Measurements from ENCODE around the gene TOPBP1. TPM values are rescaled to one million over a fixed set of nuclear protein-coding genes. Genes with fewer than 3 reads are reported as not detected.
"Not testable (repeated sequence)": the region's sequence is repeated elsewhere in the genome, so short reads cannot be mapped to it uniquely, and the experiment has no call there.

TOPBP1 gene
- total RNA-seq, 2 donors from 2014 or later = 22.6 to 34.3 TPM

- 74 to 81% methylated on average over 1 of the region's 1 CpG for WGBS, 2 donors
- ATAC-seq (no peak), DNase-seq (no peak)
- no peaks in the 10 kb centered on the region for H3K9me3 ChIP-seq
- TF ChIP-seq POLR2A (IDR thresholded peaks at IDR 0.05) = no peak
- TF ChIP-seq CTCF (IDR thresholded peaks at IDR 0.05) = no peak
- H3K4me1 ChIP-seq = no peaks in the 10 kb centered on the region
- no peak overlapping the region for H3K4me3 ChIP-seq
- no peaks in the 10 kb centered on the region for H3K36me3 ChIP-seq (replicated peaks in 1 of 2; ENCODE audit: insufficient read depth in 1 of 2, low read depth in 2 of 2)
- intact Hi-C loops (cut with DNase I) = no loop called here
- H3K27me3 ChIP-seq = no peaks in the 10 kb centered on the region
- no peak overlapping the region for H3K27ac ChIP-seq
These were observed 97.9 kb downstream of the TOPBP1 start for GRCh38 chr3:133563816-133564215.

- intact Hi-C loops (cut with DNase I) = no loop called here
- TF ChIP-seq POLR2A (IDR thresholded peaks at IDR 0.05) (no peak), CTCF (IDR thresholded peaks at IDR 0.05) (no peak)
- H3K27me3 ChIP-seq = no peaks in the 10 kb centered on the region
- no peaks in the 10 kb centered on the region for H3K36me3 ChIP-seq (replicated peaks in 1 of 2; ENCODE audit: insufficient read depth in 1 of 2, low read depth in 2 of 2)
- 86 to 87% methylated on average over 5 of the region's 5 CpGs for WGBS, 2 donors
- ATAC-seq (no peak), DNase-seq (no peak)
- H3K4me1 ChIP-seq = no peaks in the 10 kb centered on the region
- no peak overlapping the region for H3K27ac ChIP-seq
- no peak overlapping the region for H3K4me3 ChIP-seq
- no peaks in the 10 kb centered on the region for H3K9me3 ChIP-seq
These were observed 98.6 kb downstream of the TOPBP1 start for GRCh38 chr3:133563186-133563591.

- intact Hi-C loops (cut with DNase I) = no loop called here
- H3K27ac ChIP-seq = no peak overlapping the region
- no peak overlapping the region for H3K4me3 ChIP-seq
- no peak for ATAC-seq
- H3K27me3 ChIP-seq = no peaks in the 10 kb centered on the region
- TF ChIP-seq CTCF (IDR thresholded peaks at IDR 0.05) (no peak), POLR2A (IDR thresholded peaks at IDR 0.05) (no peak)
- no peak for DNase-seq
- WGBS, 2 donors = 94 to 100% methylated on average over 1 of the region's 1 CpG
- no peaks in the 10 kb centered on the region for H3K4me1 ChIP-seq
- H3K9me3 ChIP-seq = no peaks in the 10 kb centered on the region
- H3K36me3 ChIP-seq (replicated peaks in 1 of 2; ENCODE audit: insufficient read depth in 1 of 2, low read depth in 2 of 2) = no peaks in the 10 kb centered on the region
These were observed 99.4 kb downstream of the TOPBP1 start for GRCh38 chr3:133562376-133562775.

- no peak for TF ChIP-seq POLR2A (IDR thresholded peaks at IDR 0.05)
- no peak for TF ChIP-seq CTCF (IDR thresholded peaks at IDR 0.05)
- ATAC-seq = no peak
- DNase-seq = no peak
- Histone ChIP-seq H3K36me3 (replicated peaks in 1 of 2; ENCODE audit: insufficient read depth in 1 of 2, low read depth in 2 of 2) (no peaks in the 10 kb centered on the region), H3K9me3 (no peaks in the 10 kb centered on the region), H3K27ac (no peak overlapping the region), H3K4me3 (no peak overlapping the region), H3K4me1 (no peaks in the 10 kb centered on the region), H3K27me3 (no peaks in the 10 kb centered on the region)
- intact Hi-C loops (cut with DNase I) = no loop called here
- 79 to 90% methylated on average over 2 of the region's 2 CpGs for WGBS, 2 donors
These were observed 100.1 kb downstream of the TOPBP1 start for GRCh38 chr3:133561679-133562078.

GRCh38 chr3:133551589-133551988, 110.2 kb downstream of the TOPBP1 start:
- H3K36me3 ChIP-seq (replicated peaks in 1 of 2; ENCODE audit: insufficient read depth in 1 of 2, low read depth in 2 of 2); H3K4me3 ChIP-seq; DNase-seq; H3K27ac ChIP-seq; H3K27me3 ChIP-seq; ATAC-seq; intact Hi-C loops (cut with DNase I); H3K9me3 ChIP-seq: not testable (repeated sequence)
- 95% methylated on average over 12 of the region's 14 CpGs; no CpG with 5 or more reads in 1 of the 2 donors for WGBS, 2 donors
- H3K4me1 ChIP-seq = peaks cover 18% of the 10 kb centered on the region

Small RNAs within 50 kb of the gene (small RNA-seq; reads per million reads assigned to genes)
- gene RF00438 (not detected), gene RNA5SP140 (not detected), gene RNU6-678P (not detected)

Other genes with a start within 250 kb of the TOPBP1 start
- gene CDV3, start 88.3 kb downstream of the TOPBP1 start, total RNA-seq = 10 to 100 TPM; 67.6 to 70.3 TPM
- gene TF, start 84.5 kb upstream of the TOPBP1 start, total RNA-seq = 1 to 10 TPM in 1 of 2 donors, under 1 TPM in 1; 0.26 to 7.9 TPM
- 10 to 100 TPM; 28.3 to 39.4 TPM for gene SRPRB, start 143.9 kb upstream of the TOPBP1 start, total RNA-seq
- 1 to 10 TPM; 2.6 to 3.0 TPM for gene RAB6B, start 233.9 kb upstream of the TOPBP1 start, total RNA-seq